OCI-LY3 (cell line): Measurements from ENCODE around the gene SMG7.

ENCODE experiments used
- H2AFZ ChIP-seq: fragments of 200-600, 300-600 bp; shearing (Covaris generic); 2 replicates; pipeline ENCODE4 v1.6.0; 2014; ENCODE audit warnings: antibody characterized with exemption, low read depth, low read length
- H3K27ac ChIP-seq: fragments of 200-600, 300-600 bp; sonication (generic); 2 replicates; pipeline ENCODE4 v1.5.1; 2014; ENCODE audit warnings: mild to moderate bottlenecking, low read length, moderate library complexity, mixed read lengths
- H3K27me3 ChIP-seq: fragments of 200-600, 300-600 bp; sonication (generic); 2 replicates; pipeline ENCODE4 v1.6.1; 2014; ENCODE audit warnings: low read depth, low read length, mixed read lengths
- H3K36me3 ChIP-seq: fragments of 200-600, 300-600 bp; sonication (generic); replicated peaks from 2 replicates; pipeline ENCODE3; 2014; ENCODE audit warnings: low read depth, low read length, mixed read lengths
- H3K4me1 ChIP-seq: fragments of 300-600, 200-600 bp; sonication (generic); 2 replicates; pipeline ENCODE4 v1.6.1; 2014; ENCODE audit warnings: low read length, mixed read lengths
- H3K4me2 ChIP-seq: fragments of 200-600, 300-600 bp; sonication (generic); 2 replicates; pipeline ENCODE4 v1.6.1; 2014; ENCODE audit warnings: low read length, mixed read lengths
- H3K4me3 ChIP-seq: fragments of 300-600, 200-600 bp; sonication (generic); 2 replicates; pipeline ENCODE4 v1.5.1; 2014; ENCODE audit warnings: antibody characterized with exemption, mild to moderate bottlenecking, low read length, moderate library complexity
- H3K79me2 ChIP-seq: fragments of 300-600, 200-600 bp; shearing (Covaris generic); 2 replicates; pipeline ENCODE4 v1.6.1; 2014; ENCODE audit warnings: mild to moderate bottlenecking, low read length, mixed read lengths
- H3K9ac ChIP-seq: fragments of 300-600, 200-600 bp; shearing (Covaris generic); 2 replicates; pipeline ENCODE4 v1.6.0; 2014; ENCODE audit warnings: mild to moderate bottlenecking, low read length, moderate library complexity
- H3K9me3 ChIP-seq: fragments of 200-600, 300-600 bp; shearing (Covaris generic); 2 replicates; pipeline ENCODE4 v1.6.1; 2014; ENCODE audit warnings: low read length, mixed read lengths; ENCODE audit not compliant: insufficient read depth
- H4K20me1 ChIP-seq: fragments of 200-600, 300-600 bp; sonication (generic); 2 replicates; pipeline ENCODE4 v1.6.1; 2016; ENCODE audit warnings: low read length, mixed read lengths; ENCODE audit not compliant: insufficient read depth
- CTCF ChIP-seq: fragments of 200-600, 300-600 bp; sonication (generic); IDR thresholded peaks from 2 replicates; pipeline ENCODE4 v1.5.1; 2014; ENCODE audit warnings: antibody characterized with exemption, low read length, low read depth
- EZH2phosphoT487 ChIP-seq: fragments of 200-600 bp; shearing (Covaris generic); IDR thresholded peaks from 2 replicates; pipeline ENCODE4 v1.6.1; 2018; ENCODE audit warnings: antibody characterized with exemption, mixed run types, low read depth

The SMG7 gene

GRCh38 chr1:183520379-183520778, 48.1 kb downstream of the SMG7 start:
- Histone ChIP-seq H3K9me3 (no peaks in the 10 kb centered on the region), H3K4me2 (no peak overlapping the region), H2AFZ (no peak overlapping the region), H4K20me1 (no peaks in the 10 kb centered on the region), H3K9ac (no peak overlapping the region), H3K27me3 (no peaks in the 10 kb centered on the region), H3K27ac (no peak overlapping the region), H3K4me3 (no peak overlapping the region), H3K36me3 (peaks cover 51% of the 10 kb centered on the region), H3K79me2 (peaks cover 4% of the 10 kb centered on the region; the same call in 1 of the 2 replicates), H3K4me1 (peaks cover 3% of the 10 kb centered on the region; the same call in 1 of the 2 replicates)
- TF ChIP-seq EZH2phosphoT487 (no peak), CTCF (no peak)

GRCh38 chr1:183522104-183522503, 49.8 kb downstream of the SMG7 start:
- H3K4me2 ChIP-seq = no peak overlapping the region
- H3K4me3 ChIP-seq = no peak overlapping the region
- H2AFZ ChIP-seq = no peak overlapping the region
- peaks cover 40% of the 10 kb centered on the region for H3K36me3 ChIP-seq
- H3K79me2 ChIP-seq = peaks cover 5% of the 10 kb centered on the region; the same call in 1 of the 2 replicates
- peaks cover 3% of the 10 kb centered on the region; the same call in 1 of the 2 replicates for H3K4me1 ChIP-seq
- H3K27ac ChIP-seq = no peak overlapping the region
- no peaks in the 10 kb centered on the region for H4K20me1 ChIP-seq
- no peak overlapping the region for H3K9ac ChIP-seq
- H3K9me3 ChIP-seq = no peaks in the 10 kb centered on the region
- TF ChIP-seq EZH2phosphoT487 (no peak), CTCF (no peak)
- no peaks in the 10 kb centered on the region for H3K27me3 ChIP-seq

GRCh38 chr1:183528577-183528976, 56.3 kb downstream of the SMG7 start:
- Histone ChIP-seq H3K9me3 (no peaks in the 10 kb centered on the region), H3K4me2 (no peak overlapping the region), H3K27me3 (no peaks in the 10 kb centered on the region), H4K20me1 (0 out of 2 replicates have a peak, but pooled peaks cover 5% of the 10 kb centered on the region), H3K79me2 (peaks cover 5% of the 10 kb centered on the region; the same call in 1 of the 2 replicates), H3K4me3 (no peak overlapping the region), H3K9ac (no peak overlapping the region), H3K27ac (no peak overlapping the region), H3K4me1 (no peaks in the 10 kb centered on the region), H2AFZ (no peak overlapping the region), H3K36me3 (peaks cover 55% of the 10 kb centered on the region)
- TF ChIP-seq EZH2phosphoT487 (no peak), CTCF (no peak)

- Histone ChIP-seq H3K4me2 (no peak overlapping the region), H3K79me2 (no peaks in the 10 kb centered on the region)
Observed at GRCh38 chr1:183533617-183534174, 61.4 kb downstream of the SMG7 start.

More at GRCh38 chr1:183533617-183534174, 61.4 kb downstream of the SMG7 start:
- Histone ChIP-seq H3K27ac (no peak overlapping the region), H3K4me3 (no peak overlapping the region), H4K20me1 (0 out of 2 replicates have a peak, but pooled peaks cover 5% of the 10 kb centered on the region), H3K27me3 (no peaks in the 10 kb centered on the region), H2AFZ (no peak overlapping the region), H3K9ac (no peak overlapping the region), H3K4me1 (no peaks in the 10 kb centered on the region), H3K9me3 (no peaks in the 10 kb centered on the region), H3K36me3 (peaks cover 66% of the 10 kb centered on the region)
- TF ChIP-seq EZH2phosphoT487 (no peak), CTCF (no peak)
